Fibroblast of lung (primary cell): ENCODE data around the gene MKKS. TPM values are rescaled to one million over a fixed set of nuclear protein-coding genes. Genes with fewer than 3 reads are reported as not detected.

Experiments used
- DNase-seq, 2 donors: peaks; one replicate each; pipeline versions ENCODE4 v3.0.0 to v3.0.0-alpha.2; 2010; ENCODE audit warnings: low read depth in 2 of 2
- H2AFZ ChIP-seq: 2 replicates; pipeline ENCODE4 v1.5.1; 2012; ENCODE audit warnings: low read length, control low read depth, inconsistent platforms
- H3K27ac ChIP-seq: 2 replicates; pipeline ENCODE4 v1.5.1; 2011; ENCODE audit warnings: low read length, control low read depth; ENCODE audit not compliant: insufficient read depth
- H3K27me3 ChIP-seq: 2 replicates; pipeline ENCODE4 v1.5.1; 2011; ENCODE audit warnings: mild to moderate bottlenecking, low read length; ENCODE audit not compliant: control insufficient read depth, insufficient read depth
- H3K36me3 ChIP-seq: 2 replicates; pipeline ENCODE4 v1.5.1; 2011; ENCODE audit warnings: low read length; ENCODE audit not compliant: control insufficient read depth, insufficient read depth
- H3K4me1 ChIP-seq: 2 replicates; pipeline ENCODE4 v1.5.1; 2011; ENCODE audit warnings: low read length; ENCODE audit not compliant: control insufficient read depth, insufficient read depth; ENCODE audit errors: extremely low read depth
- H3K4me2 ChIP-seq: 2 replicates; pipeline ENCODE4 v1.5.1; 2011; ENCODE audit warnings: low read length, control low read depth; ENCODE audit not compliant: insufficient read depth; ENCODE audit errors: extremely low read depth
- H3K4me3 ChIP-seq, 4 experiments: fragments of 200-600 bp in 1 of 4; sonication (generic) in 1 of 4; replicated peaks in 1 of 4; 2 replicates each; pipeline ENCODE4 v1.5.1; 2011 to 2016; ENCODE audit warnings: low read length in 4 of 4, low read depth in 3 of 4, mild to moderate bottlenecking in 3 of 4, control low read depth in 2 of 4, inconsistent platforms in 1 of 4, mixed read lengths in 1 of 4; ENCODE audit not compliant: insufficient read depth in 1 of 4; ENCODE audit errors: control extremely low read depth in 1 of 4
- H3K79me2 ChIP-seq: 2 replicates; pipeline ENCODE4 v1.5.1; 2012; ENCODE audit warnings: mild to moderate bottlenecking, low read length, inconsistent platforms; ENCODE audit not compliant: control insufficient read depth, insufficient read depth
- H3K9ac ChIP-seq: 2 replicates; pipeline ENCODE4 v1.5.1; 2011; ENCODE audit warnings: mild to moderate bottlenecking, low read length, control low read depth; ENCODE audit not compliant: insufficient read depth
- H3K9me3 ChIP-seq: 2 replicates; pipeline ENCODE4 v1.5.1; 2012; ENCODE audit warnings: low read depth, low read length; ENCODE audit not compliant: control insufficient read depth, insufficient read depth
- H4K20me1 ChIP-seq: 2 replicates; pipeline ENCODE4 v1.5.1; 2011; ENCODE audit warnings: low read length; ENCODE audit not compliant: control insufficient read depth, insufficient read depth; ENCODE audit errors: extremely low read depth
- CTCF ChIP-seq, 2 donors: IDR thresholded peaks in 1 of 2; conservative IDR thresholded peaks in 1 of 2; 1 replicate in 1 of 2; 2 replicates in 1 of 2; pipeline ENCODE4 v1.5.1; 2011 to 2012; ENCODE audit warnings: low read length in 2 of 2, control low read depth in 1 of 2, inconsistent platforms in 1 of 2, low read depth in 1 of 2, mild to moderate bottlenecking in 1 of 2
- EZH2 ChIP-seq: IDR thresholded peaks from 2 replicates; pipeline ENCODE4 v1.5.1; 2012; ENCODE audit warnings: low read length, control low read depth, mild to moderate bottlenecking; ENCODE audit errors: missing control alignments
- polyA plus RNA-seq, 2 donors: library from polyadenylated mRNA; depleted of rRNA in 1 of 2; stranded (reverse) in 1 of 2; unstranded in 1 of 2; fragments of >200 nt; gene quantifications; 2 replicates each; pipeline ENCODE4 v1.2.1, GENCODE V29; 2011 to 2012; ENCODE audit warnings: missing spikeins in 1 of 2
- total RNA-seq: library from RNA; depleted of rRNA; stranded (reverse); fragments of >200 nt; gene quantifications from 2 replicates; pipeline ENCODE4 v1.2.1, GENCODE V29; 2014

Gene MKKS
- total and polyA plus RNA-seq, 2 donors (not counting 1 experiment from before 2014, with no cell fraction given), result 6.4 to 13.1 TPM

- no peak for DNase-seq
- Histone ChIP-seq H4K20me1 (no peaks in the 10 kb centered on the region), H3K36me3 (no peaks in the 10 kb centered on the region), H3K9me3 (no peaks in the 10 kb centered on the region), H3K4me1 (peaks cover 2% of the 10 kb centered on the region), H3K27ac (no peak overlapping the region), H2AFZ (no peak overlapping the region), H3K27me3 (no peaks in the 10 kb centered on the region), H3K79me2 (no peaks in the 10 kb centered on the region), H3K4me3 (no peak overlapping the region), H3K9ac (no peak overlapping the region), H3K4me2 (no peak overlapping the region)
- no peak for TF ChIP-seq EZH2
- TF ChIP-seq CTCF (conservative IDR thresholded peaks at IDR 0.05 in 1 of 2, IDR thresholded peaks at IDR 0.05 in 1 of 2; ENCODE audit: low read depth in 1 of 2, low read length in 2 of 2), result no peak
These were observed 71.3 kb downstream of the MKKS start for GRCh38 chr20:10362674-10363073.

DNA sequence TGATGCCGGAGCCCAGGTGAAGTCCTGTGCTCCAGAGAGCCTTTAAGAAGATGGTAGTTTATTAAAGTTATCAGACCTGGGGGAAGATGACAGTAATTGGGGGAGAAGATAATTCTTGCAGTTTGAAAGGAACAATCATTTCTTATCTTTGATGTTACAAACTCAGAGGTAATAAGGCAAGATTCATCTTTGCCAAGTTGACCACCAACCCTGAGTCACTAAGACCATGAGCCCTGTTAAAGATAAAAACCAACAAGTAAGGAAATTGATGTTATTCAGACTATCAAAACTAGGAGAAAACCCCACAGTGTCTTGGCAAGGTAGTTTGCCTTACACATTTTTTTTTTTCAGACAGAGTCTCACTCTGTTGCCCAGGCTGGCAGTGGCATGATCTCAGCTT lies 73.1 kb downstream of the MKKS start:
- Histone ChIP-seq H3K4me2 (no peak overlapping the region), H3K36me3 (no peaks in the 10 kb centered on the region), H3K4me1 (peaks cover 2% of the 10 kb centered on the region), H2AFZ (no peak overlapping the region), H3K4me3 (no peak overlapping the region), H3K9me3 (no peaks in the 10 kb centered on the region), H3K79me2 (no peaks in the 10 kb centered on the region), H3K27me3 (no peaks in the 10 kb centered on the region), H4K20me1 (no peaks in the 10 kb centered on the region), H3K9ac (no peak overlapping the region), H3K27ac (no peak overlapping the region)
- TF ChIP-seq EZH2, result no peak
- peak in 1 of 2 donors; percentile 84 for DNase-seq

- H4K20me1 ChIP-seq, result no peaks in the 10 kb centered on the region
- no peak for TF ChIP-seq EZH2
- no peak for TF ChIP-seq CTCF (conservative IDR thresholded peaks at IDR 0.05 in 1 of 2, IDR thresholded peaks at IDR 0.05 in 1 of 2; ENCODE audit: low read depth in 1 of 2, low read length in 2 of 2)
- H3K4me1 ChIP-seq, result peaks cover 2% of the 10 kb centered on the region
- peak overlapping the region; percentile 40 for H3K4me2 ChIP-seq
- DNase-seq, result peak; percentile 51 to 77
- no peaks in the 10 kb centered on the region for H3K9me3 ChIP-seq
- no peak overlapping the region for H3K9ac ChIP-seq
- no peak overlapping the region for H3K4me3 ChIP-seq
- H3K27me3 ChIP-seq, result no peaks in the 10 kb centered on the region
- H3K27ac ChIP-seq, result no peak overlapping the region
- H2AFZ ChIP-seq, result no peak overlapping the region
- no peaks in the 10 kb centered on the region for H3K79me2 ChIP-seq
- H3K36me3 ChIP-seq, result no peaks in the 10 kb centered on the region
These were observed 74.4 kb downstream of the MKKS start for GRCh38 chr20:10359621-10360040.
